Measurements from ENCODE around the gene GYG1. TPM values are rescaled to one million over a fixed set of nuclear protein-coding genes. Genes with fewer than 3 reads are reported as not detected.

GYG1 gene
- 33.9 to 40.6 TPM (median 34.6 TPM) in 5 replicates for total RNA-seq (2022; extraction: Qiagen RNA extraction; ENCODE audit: low read depth)

GRCh38 chr3:148991219-148992026 is at the start of gene GYG1:
Gene GYG1, plus strand, starts transcription at chr3:148991540. Its CDS starts 101 bp downstream, at chr3:148991641.

Other genes starting within 250 kb of the GYG1 start
- gene CPB1, start 163.7 kb upstream of the GYG1 start, total RNA-seq (2022; extraction: Qiagen RNA extraction; ENCODE audit: low read depth), result not detected in 5 replicates
- not detected in 5 replicates for gene CPA3, start 126.2 kb upstream of the GYG1 start, total RNA-seq (2022; extraction: Qiagen RNA extraction; ENCODE audit: low read depth)
- gene HLTF, start 95.0 kb downstream of the GYG1 start, total RNA-seq (2022; extraction: Qiagen RNA extraction; ENCODE audit: low read depth), result 11.2 to 20.5 TPM (median 17.3 TPM) in 5 replicates
- gene HPS3, start 138.1 kb downstream of the GYG1 start, total RNA-seq (2022; extraction: Qiagen RNA extraction; ENCODE audit: low read depth), result 29.7 to 35.4 TPM (median 33.7 TPM) in 5 replicates
- gene CP, start 230.3 kb downstream of the GYG1 start, total RNA-seq (2022; extraction: Qiagen RNA extraction; ENCODE audit: low read depth), result 4.6 to 7.4 TPM (median 6.4 TPM) in 5 replicates

Data from A549 treated with GW870086 at 1 μM for 4 hours (cell line).